NCI-H2081 (cell line): ENCODE measurements around the gene TNFRSF19.

Experiments used
- DNase-seq, 2 experiments: peaks; one replicate each; lab custom pipeline; 2025; lab: John Stamatoyannopoulos, UW

The TNFRSF19 gene

GRCh38 chr13:23686948-23687347, 116.7 kb downstream of the TNFRSF19 start:
- no peak for DNase-seq

- no peak for DNase-seq
Observed at GRCh38 chr13:23687614-23688013, 117.4 kb downstream of the TNFRSF19 start.

DNA sequence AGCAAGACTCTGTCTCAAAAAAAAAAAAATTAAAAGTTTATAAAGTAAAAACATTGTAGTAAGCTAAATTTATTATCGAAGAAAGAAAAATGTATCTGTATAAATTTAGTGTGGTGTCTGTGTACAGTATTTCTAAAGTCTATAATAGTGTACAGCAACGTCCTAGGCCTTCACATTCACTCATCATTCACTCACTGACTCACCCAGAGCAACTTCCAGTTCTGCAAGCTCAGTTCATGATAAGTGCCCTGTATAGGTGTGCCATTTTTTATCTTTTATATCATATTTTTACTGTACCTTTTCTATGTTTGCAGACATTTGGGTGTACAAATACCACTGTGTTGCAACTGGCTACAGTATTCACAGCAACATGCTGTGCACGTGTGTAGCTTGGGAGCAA, 118.1 kb downstream of the TNFRSF19 start:
- no peak for DNase-seq

DNA sequence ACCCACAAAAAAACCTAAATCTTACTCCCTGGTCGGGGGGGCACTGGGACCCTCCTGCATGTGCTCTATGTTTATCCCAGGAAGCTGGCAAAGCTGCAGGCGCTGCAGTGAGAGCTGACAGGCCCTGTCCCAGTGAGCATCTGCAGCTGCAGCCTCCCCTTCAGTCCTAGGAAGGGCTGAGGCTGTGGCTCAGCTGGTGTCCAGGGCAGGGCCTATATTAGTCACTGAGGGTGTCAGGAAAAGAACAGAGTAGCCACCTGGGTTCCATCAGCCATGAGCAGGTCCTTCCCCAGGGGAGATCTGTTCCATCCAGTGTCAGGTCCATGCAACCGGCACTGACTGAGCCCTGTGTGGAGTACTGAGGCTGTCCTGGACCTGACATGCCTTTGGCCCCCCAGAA, 120.5 kb downstream of the TNFRSF19 start:
- no peak for DNase-seq

- DNase-seq: no peak
Observed at GRCh38 chr13:23692816-23693215, 122.6 kb downstream of the TNFRSF19 start.

GRCh38 chr13:23695196-23695595, 125.0 kb downstream of the TNFRSF19 start:
- no peak for DNase-seq

DNA sequence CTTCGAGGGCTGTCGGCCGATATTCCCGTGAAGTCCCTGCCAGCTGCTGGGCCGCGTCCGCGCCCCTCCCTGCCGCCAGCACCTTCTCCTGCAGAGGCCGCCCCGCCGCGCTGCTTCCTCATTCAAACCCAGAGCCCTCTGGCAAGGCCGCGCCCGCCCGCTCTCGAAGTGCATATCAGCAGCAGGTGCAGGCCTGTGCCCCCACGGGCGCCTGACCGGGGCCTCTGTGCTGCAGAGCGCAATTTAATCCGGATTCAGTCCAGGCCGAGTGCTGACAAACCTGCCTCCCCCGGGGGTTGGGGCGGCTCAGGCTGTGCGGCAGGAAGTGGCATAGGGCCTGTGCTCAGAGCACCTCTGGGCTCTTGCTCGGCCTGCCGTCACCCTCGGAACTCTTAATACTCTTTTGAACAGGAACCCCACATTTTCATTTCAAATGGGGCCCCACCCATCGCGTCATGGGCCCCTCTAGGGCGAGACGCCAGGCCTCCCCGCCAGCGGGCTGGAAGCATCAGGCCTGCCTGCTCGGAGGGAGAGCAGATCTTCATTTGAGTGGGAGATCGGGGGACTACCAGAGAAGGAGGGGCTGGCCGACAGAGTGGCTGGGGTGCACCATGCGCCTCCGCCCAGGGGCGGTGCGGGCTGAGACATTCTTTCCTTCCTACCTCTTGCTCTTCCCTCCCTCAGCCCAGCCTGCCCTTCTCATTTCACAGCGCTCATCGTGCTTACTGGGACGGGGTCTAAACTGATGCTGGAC, 125.7 kb downstream of the TNFRSF19 start:
- DNase-seq: no peak

DNA sequence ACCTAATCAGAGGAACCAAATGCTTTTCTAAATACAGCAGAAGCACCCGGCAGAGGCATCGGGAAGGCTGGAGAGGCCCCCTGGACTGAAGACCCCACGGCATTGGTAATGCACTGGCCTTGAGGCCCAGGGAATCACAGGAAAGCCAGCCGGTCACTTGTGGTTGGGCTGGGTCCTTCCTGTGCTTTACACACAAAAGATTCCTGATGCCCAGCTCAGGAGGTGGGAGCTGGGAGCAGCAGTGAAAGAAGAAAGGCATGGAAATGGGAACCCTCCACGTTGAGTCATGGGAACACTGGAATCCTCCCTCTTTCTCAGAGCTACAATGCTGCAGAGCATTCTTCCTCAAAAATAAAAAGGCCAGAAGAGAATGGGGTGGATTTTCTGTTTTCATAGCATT, 126.4 kb downstream of the TNFRSF19 start:
- DNase-seq: no peak

DNA sequence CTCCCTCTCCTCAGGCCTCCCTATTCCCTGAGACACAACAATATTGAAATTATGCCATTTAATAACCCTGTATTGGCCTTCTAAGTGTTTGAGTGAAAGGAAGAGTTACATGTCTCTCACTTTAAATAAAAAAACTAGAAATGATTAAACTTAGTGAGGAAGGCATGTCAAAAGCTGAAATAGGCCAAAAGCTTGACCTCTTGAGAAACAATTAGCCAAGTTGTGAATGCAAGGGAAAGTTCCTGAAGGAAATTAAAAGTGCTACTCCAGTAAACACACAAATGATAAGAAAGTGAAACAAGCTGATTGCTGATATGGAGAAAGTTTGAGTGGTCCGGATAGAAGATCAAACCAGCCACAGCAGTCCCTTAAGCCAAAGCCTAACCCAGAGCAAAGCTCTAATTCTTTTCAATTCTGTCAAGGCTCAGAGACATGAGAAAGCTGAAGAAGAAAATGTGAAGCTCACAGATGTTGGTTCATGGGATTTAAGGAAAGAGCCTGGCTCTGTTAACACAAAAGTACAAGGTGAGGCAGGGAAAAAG, 127.6 kb downstream of the TNFRSF19 start:
- no peak for DNase-seq

DNA sequence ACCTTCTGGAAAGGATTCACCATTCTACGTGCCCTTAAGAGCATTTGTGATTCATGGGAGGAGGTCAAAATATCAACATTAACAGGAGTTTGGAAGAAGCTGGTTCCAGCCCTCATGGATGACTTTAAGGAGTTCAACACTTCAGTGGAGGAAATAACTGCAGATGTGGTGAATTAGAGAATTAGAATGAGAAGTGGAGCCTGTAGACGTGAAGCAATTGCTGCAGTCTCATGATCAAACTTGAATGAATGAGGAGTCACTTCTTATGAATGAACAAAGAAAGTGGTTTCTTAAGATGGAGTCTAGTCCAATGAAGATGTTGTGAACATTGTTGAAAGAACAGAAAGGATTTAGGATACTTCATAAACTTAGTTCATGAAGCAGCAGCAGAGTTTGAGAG, 129.1 kb downstream of the TNFRSF19 start:
- DNase-seq: no peak

DNA sequence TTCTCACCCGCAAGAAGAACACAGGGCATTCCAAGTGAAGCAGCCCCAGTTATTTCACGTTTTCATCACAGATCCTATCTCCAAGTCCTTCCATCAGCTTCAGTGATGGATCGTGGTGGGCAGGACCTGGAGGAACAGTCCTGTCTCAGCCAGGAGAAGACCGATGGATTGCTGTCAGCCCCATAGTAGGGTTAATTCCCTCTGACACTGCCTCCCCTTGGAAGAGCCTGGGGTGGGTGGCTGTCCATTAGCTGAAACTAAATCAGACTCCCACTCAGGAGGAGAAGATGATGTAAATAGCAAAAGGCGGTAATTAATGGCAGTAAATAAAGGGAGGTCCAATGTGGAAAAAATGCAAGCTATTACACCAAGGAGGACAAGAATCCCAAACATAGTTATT, 131.0 kb downstream of the TNFRSF19 start:
- no peak for DNase-seq

- DNase-seq: no peak
Observed at GRCh38 chr13:23701636-23702035, 131.4 kb downstream of the TNFRSF19 start.

- no peak for DNase-seq
Observed at GRCh38 chr13:23703246-23703860, 133.1 kb downstream of the TNFRSF19 start.

- no peak for DNase-seq
Observed at GRCh38 chr13:23705583-23705982, 135.4 kb downstream of the TNFRSF19 start.

DNA sequence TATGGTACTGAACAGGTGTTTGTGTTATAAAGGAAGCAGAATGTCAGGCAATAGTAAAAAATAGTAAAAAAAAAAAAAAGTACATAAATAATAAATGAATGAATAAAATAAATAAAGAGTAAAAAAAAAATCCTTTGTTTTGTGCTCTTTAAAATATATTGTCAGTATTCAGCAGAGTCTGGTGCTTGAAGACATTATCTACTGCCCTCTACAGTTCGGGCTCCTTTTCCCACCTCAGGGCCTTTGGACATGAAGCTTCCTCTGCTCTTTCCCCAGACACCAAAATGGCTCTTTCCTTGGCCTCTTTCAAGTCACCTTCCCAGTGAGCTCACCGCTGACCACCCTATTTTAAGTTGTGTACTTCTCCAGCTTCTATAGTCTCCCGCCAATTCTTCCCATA, 137.5 kb downstream of the TNFRSF19 start:
- DNase-seq: peak in 1 of 2 experiments; percentile 4

DNA sequence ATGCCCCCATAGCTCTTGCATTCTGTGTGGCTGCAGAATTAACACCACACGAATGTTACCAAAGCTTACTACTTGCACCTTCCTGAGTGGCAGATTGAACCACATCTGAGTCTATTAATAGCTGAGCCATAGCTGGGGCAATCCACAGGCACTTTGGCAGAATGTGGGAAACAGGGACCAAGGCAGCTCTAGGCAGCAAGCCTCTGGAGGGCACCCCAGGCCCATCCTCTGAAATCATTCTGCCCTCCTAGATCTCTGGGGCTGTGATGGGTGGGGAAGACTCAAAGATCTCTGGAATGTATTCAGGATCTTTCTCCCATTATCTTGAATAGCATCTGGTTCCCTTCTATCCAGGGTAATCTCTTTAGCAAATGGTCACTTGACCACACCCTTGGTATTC, 139.3 kb downstream of the TNFRSF19 start:
- no peak for DNase-seq

GRCh38 chr13:23710366-23710765, 140.2 kb downstream of the TNFRSF19 start:
- DNase-seq: no peak

DNA sequence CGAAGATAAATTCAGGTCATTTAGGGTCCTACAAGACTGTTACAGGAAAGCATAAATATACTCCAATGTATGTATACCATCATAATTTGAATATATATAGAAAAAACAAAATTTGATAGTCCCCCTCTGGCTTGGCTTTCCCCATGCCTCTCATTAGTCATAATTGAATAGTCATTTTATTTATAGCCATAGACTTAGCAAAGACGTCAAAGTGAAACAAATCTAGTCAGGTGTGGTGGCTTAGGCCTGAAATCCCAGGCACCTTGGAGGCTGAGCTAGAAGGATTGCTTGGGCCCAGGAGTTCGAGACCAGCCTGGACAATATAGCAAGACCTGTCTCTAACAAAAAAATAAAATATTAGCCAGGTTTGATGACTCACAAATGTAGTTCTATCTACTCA, 141.1 kb downstream of the TNFRSF19 start:
- no peak for DNase-seq

GRCh38 chr13:23714672-23715071, 144.5 kb downstream of the TNFRSF19 start:
- DNase-seq: no peak

- DNase-seq: no peak
Observed at GRCh38 chr13:23715092-23715761, 145.0 kb downstream of the TNFRSF19 start.

- no peak for DNase-seq
Observed at GRCh38 chr13:23715762-23716235, 145.6 kb downstream of the TNFRSF19 start.

DNA sequence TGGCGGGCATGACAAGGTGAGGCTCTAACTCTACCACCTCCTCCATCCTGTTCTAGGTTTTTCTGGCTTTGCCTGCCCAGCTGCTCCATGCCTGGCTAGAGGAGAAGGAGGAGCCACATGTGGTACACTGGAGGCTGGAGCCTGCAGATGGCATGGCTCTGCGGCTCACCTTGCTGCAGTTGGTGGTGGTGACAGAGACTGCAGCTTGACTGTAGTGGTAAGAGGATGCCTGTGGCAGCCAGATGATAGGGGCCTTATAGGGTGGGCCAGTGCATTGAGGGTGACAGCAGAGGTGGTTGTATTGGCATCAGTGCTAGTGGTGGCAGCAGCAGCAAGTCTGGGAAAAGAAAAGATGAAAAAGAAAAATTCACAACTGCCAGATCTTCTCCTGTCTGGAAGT, 146.2 kb downstream of the TNFRSF19 start:
- DNase-seq: no peak

GRCh38 chr13:23718996-23719395, 148.8 kb downstream of the TNFRSF19 start:
- peak in 1 of 2 experiments; percentile 23 for DNase-seq
